GM18508 (cell line): ENCODE data around the gene ENKUR.

ENCODE experiments used
- ATAC-seq: cut with Tn5 transposase; IDR thresholded peaks from one replicate; pipeline ENCODE4 v1.9.1; 2021; ENCODE audit warnings: moderate number of reproducible peaks; ENCODE audit not compliant: insufficient read depth, unreplicated experiment

Gene ENKUR

GRCh38 chr10:25015828-25016375 lies at the start of gene ENKUR:
TSS of gene ENKUR (minus strand) at chr10:25016158. CDS start at chr10:25015936, 222 bp downstream.
- ATAC-seq = peak; percentile 54

- ATAC-seq = no peak
These were observed 48.4 kb upstream of the ENKUR start for GRCh38 chr10:25064401-25064800.

- no peak for ATAC-seq
These were observed 47.7 kb upstream of the ENKUR start for GRCh38 chr10:25063644-25064043.

GRCh38 chr10:25063157-25063556 lies 47.2 kb upstream of the ENKUR start:
- ATAC-seq = no peak

- ATAC-seq = no peak
These were observed 45.9 kb upstream of the ENKUR start for GRCh38 chr10:25061711-25062449.

GRCh38 chr10:25061125-25061524 lies 45.2 kb upstream of the ENKUR start:
- no peak for ATAC-seq

- ATAC-seq = no peak
These were observed 44.0 kb upstream of the ENKUR start for GRCh38 chr10:25059990-25060389.

GRCh38 chr10:25057886-25058285 lies 41.9 kb upstream of the ENKUR start:
- ATAC-seq = no peak

GRCh38 chr10:25056726-25057125 lies 40.8 kb upstream of the ENKUR start:
- no peak for ATAC-seq

GRCh38 chr10:25052012-25052411 lies 36.1 kb upstream of the ENKUR start:
- no peak for ATAC-seq

- ATAC-seq = no peak
These were observed 34.4 kb upstream of the ENKUR start for GRCh38 chr10:25050402-25050801.

GRCh38 chr10:25049966-25050365 lies 34.0 kb upstream of the ENKUR start:
- ATAC-seq = no peak

GRCh38 chr10:25048450-25048849 lies 32.5 kb upstream of the ENKUR start:
- no peak for ATAC-seq

GRCh38 chr10:25047591-25048301 lies 31.8 kb upstream of the ENKUR start:
- ATAC-seq = no peak

- no peak for ATAC-seq
These were observed 31.1 kb upstream of the ENKUR start for GRCh38 chr10:25047088-25047487.

GRCh38 chr10:25046641-25047040 lies 30.7 kb upstream of the ENKUR start:
- ATAC-seq = no peak

GRCh38 chr10:25039531-25039930 lies 23.6 kb upstream of the ENKUR start:
- ATAC-seq = no peak

GRCh38 chr10:25038325-25038724 lies 22.4 kb upstream of the ENKUR start:
- no peak for ATAC-seq

- ATAC-seq = no peak
These were observed 20.4 kb upstream of the ENKUR start for GRCh38 chr10:25036381-25036780.

- no peak for ATAC-seq
These were observed 13.6 kb upstream of the ENKUR start for GRCh38 chr10:25029519-25029918.

GRCh38 chr10:25028711-25029110 lies 12.8 kb upstream of the ENKUR start:
- ATAC-seq = no peak

GRCh38 chr10:25026463-25026862 lies 10.5 kb upstream of the ENKUR start:
- no peak for ATAC-seq
